A549 (cell line): Measurements from ENCODE around the gene FARP2. TPM values are rescaled to one million over a fixed set of nuclear protein-coding genes. Genes with fewer than 3 reads are reported as not detected.

Experiments
- ATAC-seq, 2 experiments: fragments of 200-7000 bp in 1 of 2; fragments of >200 bp in 1 of 2; cut with Nextera tagmentation in 1 of 2; cut with Tn5 transposase in 1 of 2; 3 replicates each; pipeline versions ENCODE4 v1.8.0 to v1.9.1; 2018 to 2020; ENCODE audit warnings: mild to moderate bottlenecking in 1 of 2, moderate library complexity in 1 of 2
- CTCF ChIA-PET: fragments of 300-600 bp; sonication (Branson Sonifier 250); formaldehyde crosslinking; extraction: SDS; loops from one replicate; lab custom pipeline; 2021; ENCODE audit warnings: antibody characterized with exemption, inconsistent platforms; lab: Yijun Ruan, JAX
- POLR2A ChIA-PET: fragments of 350-600 bp; formaldehyde crosslinking; extraction: SDS; loops from one replicate; lab custom pipeline; 2021; ENCODE audit warnings: antibody characterized with exemption, inconsistent platforms; lab: Yijun Ruan, JAX
- DNase-seq, 2 experiments: peaks; one replicate each; pipeline versions ENCODE4 v3.0.0 to v3.0.0-alpha.2; 2011 to 2016; ENCODE audit warnings: low read depth in 1 of 2, low spot score in 1 of 2
- FAIRE-seq: peaks from 2 replicates; lab custom pipeline; 2011; peaks lifted over from hg19 to GRCh38; lab: Jason Lieb, UNC
- H3K27ac ChIP-seq, 2 experiments: fragments of >200 bp; sonication (Bioruptor Twin); formaldehyde crosslinking; 3 replicates each; pipeline ENCODE4 v1.5.1; 2016 to 2017
- H3K4me1 ChIP-seq: fragments of >200 bp; sonication (Bioruptor Twin); formaldehyde crosslinking; 3 replicates; pipeline ENCODE4 v1.6.1; 2016
- H3K4me2 ChIP-seq: fragments of >200 bp; sonication (Bioruptor Twin); formaldehyde crosslinking; 3 replicates; pipeline ENCODE4 v1.6.1; 2016
- H3K4me3 ChIP-seq: fragments of >200 bp; sonication (Bioruptor Twin); formaldehyde crosslinking; 3 replicates; pipeline ENCODE4 v1.5.1; 2016
- H3K9me3 ChIP-seq: fragments of >200 bp; sonication (Bioruptor Twin); formaldehyde crosslinking; 3 replicates; pipeline ENCODE4 v1.6.1; 2016
- CBX8 ChIP-seq: fragments of 200-600 bp; sonication (generic); IDR thresholded peaks from 2 replicates; pipeline ENCODE4 v1.6.1; 2016
- CHD2 ChIP-seq: fragments of 150-350 bp; IDR thresholded peaks from 2 replicates; pipeline ENCODE4 v1.6.1; 2014; ENCODE audit warnings: low read length; ENCODE audit not compliant: partially characterized antibody
- EHF ChIP-seq: fragments of 250-450 bp; sonication (Bioruptor Pico); IDR thresholded peaks from 2 replicates; pipeline ENCODE4 v1.5.0; 2020; ENCODE audit warnings: mild to moderate bottlenecking
- FOSL2 ChIP-seq, 2 experiments: fragments of 450-650 bp in 1 of 2; fragments of >200 bp in 1 of 2; sonication (Bioruptor Twin) in 1 of 2; formaldehyde crosslinking; IDR thresholded peaks; 2 replicates each; pipeline versions ENCODE4 v1.5.0 to v1.6.1; 2016 to 2020; ENCODE audit warnings: mild to moderate bottlenecking in 1 of 2, moderate library complexity in 1 of 2
- FOXS1 ChIP-seq: fragments of 250-450 bp; sonication (Bioruptor Pico); IDR thresholded peaks from 2 replicates; pipeline ENCODE4 v1.5.0; 2020; ENCODE audit warnings: mild to moderate bottlenecking, moderate library complexity
- GATA3 ChIP-seq: IDR thresholded peaks from 2 replicates; pipeline ENCODE4 v1.6.1; 2012; ENCODE audit warnings: borderline replicate concordance
- HEYL ChIP-seq: fragments of 250-450 bp; sonication (Bioruptor Pico); IDR thresholded peaks from 2 replicates; pipeline ENCODE4 v1.8.0; 2021; ENCODE audit warnings: mild to moderate bottlenecking, moderate library complexity
- HMGXB4 ChIP-seq: fragments of 250-450 bp; sonication (Bioruptor Pico); IDR thresholded peaks from 2 replicates; pipeline ENCODE4 v1.5.0; 2021; ENCODE audit warnings: mild to moderate bottlenecking, moderate library complexity, borderline replicate concordance
- HOXA7 ChIP-seq: fragments of 250-450 bp; sonication (Bioruptor Pico); IDR thresholded peaks from 2 replicates; pipeline ENCODE4 v1.5.0; 2020; ENCODE audit warnings: mild to moderate bottlenecking, moderate library complexity
- JUN ChIP-seq, 2 experiments: fragments of >200 bp; sonication (Bioruptor Twin); formaldehyde crosslinking; IDR thresholded peaks; 2 replicates in 1 of 2; 3 replicates in 1 of 2; pipeline ENCODE4 v1.6.1; 2016 to 2017
- KDM5A ChIP-seq: fragments of 200-600 bp; sonication (generic); IDR thresholded peaks from 2 replicates; pipeline ENCODE4 v1.6.1; 2016; ENCODE audit warnings: antibody characterized with exemption, mild to moderate bottlenecking
- MAX ChIP-seq: IDR thresholded peaks from 2 replicates; pipeline ENCODE4 v1.6.1; 2012
- NR3C1 ChIP-seq: fragments of >200 bp; sonication (Bioruptor Twin); formaldehyde crosslinking; IDR thresholded peaks from 3 replicates; pipeline ENCODE4 v1.6.1; 2017
- PBX3 ChIP-seq: IDR thresholded peaks from 2 replicates; pipeline ENCODE4 v1.6.1; 2012
- PHF8 ChIP-seq: fragments of 200-600 bp; sonication (generic); IDR thresholded peaks from 2 replicates; pipeline ENCODE4 v1.6.1; 2016; ENCODE audit warnings: low read depth, mild to moderate bottlenecking, antibody characterized with exemption, moderate library complexity, borderline replicate concordance
- POLR2AphosphoS2 ChIP-seq: conservative IDR thresholded peaks from 2 replicates; pipeline ENCODE4 v1.6.1; 2012; ENCODE audit warnings: low read length, improper control_type of control experiment, inconsistent platforms
- RAD21 ChIP-seq, 2 experiments: fragments of >200 bp in 1 of 2; sonication (Bioruptor Twin) in 1 of 2; formaldehyde crosslinking in 1 of 2; IDR thresholded peaks in 1 of 2; conservative IDR thresholded peaks in 1 of 2; 2 replicates in 1 of 2; 3 replicates in 1 of 2; pipeline ENCODE4 v1.6.1; 2012 to 2018; ENCODE audit warnings: inconsistent platforms in 1 of 2
- RCOR1 ChIP-seq: fragments of 150-350 bp; IDR thresholded peaks from 2 replicates; pipeline ENCODE4 v1.6.1; 2014; ENCODE audit warnings: antibody characterized with exemption, low read length, low read depth
- RFX5 ChIP-seq: fragments of 450-650 bp; IDR thresholded peaks from 2 replicates; pipeline ENCODE4 v1.7.1; 2014; ENCODE audit warnings: antibody characterized with exemption, mild to moderate bottlenecking, moderate library complexity
- SMC3 ChIP-seq: fragments of >200 bp; sonication (Bioruptor Twin); formaldehyde crosslinking; IDR thresholded peaks from 3 replicates; pipeline ENCODE4 v1.6.1; 2018; ENCODE audit warnings: inconsistent platforms
- SREBF2 ChIP-seq: fragments of 450-650 bp; IDR thresholded peaks from 2 replicates; pipeline ENCODE4 v1.6.1; 2014; ENCODE audit warnings: mild to moderate bottlenecking, moderate library complexity
- ZNF302 ChIP-seq: fragments of 250-450 bp; sonication (Bioruptor Pico); IDR thresholded peaks from 2 replicates; pipeline ENCODE4 v1.9.0; 2021; ENCODE audit warnings: inconsistent platforms, mild to moderate bottlenecking, moderate library complexity
- WGBS: methylation state at CpG from one replicate; pipeline ENCODE4 v1.1.6; 2017; ENCODE audit errors: missing lambda C conversion rate; 5-methylcytosine and 5-hydroxymethylcytosine counted together
- polyA plus RNA-seq, 4 experiments: library from polyadenylated mRNA; depleted of rRNA in 3 of 4; stranded (reverse); fragments of >200 nt; fragmentation: RNase III in 1 of 4; extraction: RNeasy Plus Mini Kit Qiagen cat#74134 plus additional on column Dnase treatment in 1 of 4; gene quantifications; 2 replicates in 3 of 4; 3 replicates in 1 of 4; pipeline ENCODE4 v1.2.3, GENCODE V29; 2011 to 2017

The FARP2 gene
- polyA plus RNA-seq, 2 of the 4 experiments (the other 2 are of a cell fraction): 17.0 to 29.1 TPM

- 75% methylated on average over 10 of the region's 10 CpGs for WGBS
- no peak overlapping the region for H3K27ac ChIP-seq
- no peak overlapping the region for H3K4me2 ChIP-seq
- no peak for FAIRE-seq
- H3K4me1 ChIP-seq: no peaks in the 10 kb centered on the region
- H3K4me3 ChIP-seq: no peak overlapping the region
- ChIA-PET POLR2A (no interaction called here), CTCF (interaction anchor here (1.0 kb wide), 1 partner anchor 11 kb away, joined by 6 read pairs; no protein-coding TSS in a partner anchor)
- ATAC-seq: peak in 1 of 2 experiments; percentile 16; a peak in 2 of 6 replicates
- no peak for DNase-seq
- no peaks in the 10 kb centered on the region for H3K9me3 ChIP-seq
- TF ChIP-seq FOSL2 (IDR thresholded peaks at IDR 0.05) (no peak), FOSL2 (CRISPR knock-in tag; IDR thresholded peaks at IDR 0.05) (no peak), HOXA7 (no peak), PBX3 (no peak), CBX8 (no peak), RAD21 (conservative IDR thresholded peaks at IDR 0.05 in 1 of 2, IDR thresholded peaks at IDR 0.05 in 1 of 2) (no peak), KDM5A (no peak)
These were observed 159.1 kb downstream of the FARP2 start for GRCh38 chr2:241514986-241515737.

- Histone ChIP-seq H3K27ac (no peak overlapping the region), H3K4me2 (no peak overlapping the region), H3K4me3 (no peak overlapping the region), H3K9me3 (no peaks in the 10 kb centered on the region), H3K4me1 (no peaks in the 10 kb centered on the region)
- no peak for ATAC-seq
- ChIA-PET POLR2A (interaction anchor here (0.8 kb wide), 1 partner anchor 17 kb away, joined by 4 read pairs; no protein-coding TSS in a partner anchor), CTCF (no interaction called here)
- WGBS: 96% methylated on average over 3 of the region's 3 CpGs
- no peak for FAIRE-seq
- no peak for TF ChIP-seq NR3C1
- no peak for TF ChIP-seq CHD2
- TF ChIP-seq MAX: no peak
- no peak for TF ChIP-seq HEYL
- TF ChIP-seq POLR2AphosphoS2: no peak
- TF ChIP-seq KDM5A: no peak
- TF ChIP-seq EHF (CRISPR knock-in tag): no peak
- no peak for TF ChIP-seq ZNF302 (CRISPR knock-in tag)
- TF ChIP-seq SREBF2: no peak
- TF ChIP-seq PHF8: no peak
- TF ChIP-seq RCOR1: no peak
- TF ChIP-seq FOXS1 (CRISPR knock-in tag): no peak
- TF ChIP-seq JUN (IDR thresholded peaks at IDR 0.05): no peak
- TF ChIP-seq GATA3: no peak
- no peak for TF ChIP-seq HMGXB4 (CRISPR knock-in tag)
- no peak for TF ChIP-seq SMC3
- no peak for TF ChIP-seq CBX8
- no peak for TF ChIP-seq RFX5
- no peak for DNase-seq
These were observed 160.5 kb downstream of the FARP2 start for GRCh38 chr2:241516520-241516965.
